Stimulated activated CD8-positive, alpha-beta memory T cell treated with anti-CD3 and anti-CD28 coated beads, Interleukin-12 subunit alpha, Interleukin-12 subunit beta, amount 100 ng/mL, for 4 hours (primary cell): ENCODE measurements around the gene CD177.
"Not testable (repeated sequence)": the region's sequence is repeated elsewhere in the genome, so short reads cannot be mapped to it uniquely, and the experiment has no call there.

Source experiments
- DNase-seq: peaks from one replicate; pipeline ENCODE4 v3.0.0-alpha.2; 2020; ENCODE audit warnings: low read depth

CD177 gene

GRCh38 chr19:43353606-43354304 is at the start of gene CD177:
CD177 (plus strand) TSS chr19:43353686; CDS start chr19:43353715, 29 bp downstream.
- no peak for DNase-seq

GRCh38 chr19:43305642-43306041 is 47.8 kb upstream of the CD177 start:
- DNase-seq = no peak

- DNase-seq = no peak
These were observed 47.4 kb upstream of the CD177 start for GRCh38 chr19:43306097-43306496.

- no peak for DNase-seq
These were observed 45.2 kb upstream of the CD177 start for GRCh38 chr19:43308244-43308815.

- DNase-seq = no peak
These were observed 44.0 kb upstream of the CD177 start for GRCh38 chr19:43309466-43309865.

DNA sequence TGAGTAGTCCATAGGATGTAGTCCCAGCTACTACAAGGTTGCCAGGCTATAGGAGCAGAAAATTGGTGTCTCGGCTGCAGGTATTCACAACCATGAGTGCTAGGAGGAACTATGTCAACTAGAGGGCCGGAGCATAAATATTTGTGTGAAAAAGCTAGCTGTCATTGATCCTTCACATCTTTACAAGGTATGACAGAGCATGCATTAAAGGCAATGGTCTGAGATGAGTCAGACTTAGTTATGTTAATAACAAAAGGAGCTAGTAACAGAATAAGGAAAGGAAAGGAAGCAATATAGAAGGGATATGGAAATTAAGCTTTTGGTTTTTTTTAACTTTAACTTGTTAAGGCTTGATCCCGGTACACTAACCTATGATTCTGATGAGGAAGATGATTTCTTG is 43.3 kb upstream of the CD177 start:
- DNase-seq = no peak

DNA sequence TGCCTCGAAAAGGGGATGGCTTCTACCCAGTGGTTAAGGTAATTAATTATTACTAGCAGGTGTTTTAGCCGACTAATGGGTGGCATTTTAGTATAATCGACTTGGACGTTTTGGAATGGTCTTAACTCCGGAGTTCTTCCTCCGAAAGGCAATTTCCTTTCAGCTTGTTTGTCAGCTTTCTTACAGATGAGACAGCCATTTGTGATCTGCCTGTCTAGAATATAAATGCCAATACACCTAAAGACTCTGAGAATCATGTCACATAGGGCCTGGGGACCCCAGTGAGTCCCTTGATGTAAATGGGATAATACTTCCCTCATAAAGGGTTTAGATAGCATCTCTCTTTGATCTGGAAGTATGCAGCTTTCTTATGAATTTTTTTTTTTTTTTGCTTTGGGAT is 42.2 kb upstream of the CD177 start:
- DNase-seq = no peak

- no peak for DNase-seq
These were observed 41.8 kb upstream of the CD177 start for GRCh38 chr19:43311706-43312105.

DNA sequence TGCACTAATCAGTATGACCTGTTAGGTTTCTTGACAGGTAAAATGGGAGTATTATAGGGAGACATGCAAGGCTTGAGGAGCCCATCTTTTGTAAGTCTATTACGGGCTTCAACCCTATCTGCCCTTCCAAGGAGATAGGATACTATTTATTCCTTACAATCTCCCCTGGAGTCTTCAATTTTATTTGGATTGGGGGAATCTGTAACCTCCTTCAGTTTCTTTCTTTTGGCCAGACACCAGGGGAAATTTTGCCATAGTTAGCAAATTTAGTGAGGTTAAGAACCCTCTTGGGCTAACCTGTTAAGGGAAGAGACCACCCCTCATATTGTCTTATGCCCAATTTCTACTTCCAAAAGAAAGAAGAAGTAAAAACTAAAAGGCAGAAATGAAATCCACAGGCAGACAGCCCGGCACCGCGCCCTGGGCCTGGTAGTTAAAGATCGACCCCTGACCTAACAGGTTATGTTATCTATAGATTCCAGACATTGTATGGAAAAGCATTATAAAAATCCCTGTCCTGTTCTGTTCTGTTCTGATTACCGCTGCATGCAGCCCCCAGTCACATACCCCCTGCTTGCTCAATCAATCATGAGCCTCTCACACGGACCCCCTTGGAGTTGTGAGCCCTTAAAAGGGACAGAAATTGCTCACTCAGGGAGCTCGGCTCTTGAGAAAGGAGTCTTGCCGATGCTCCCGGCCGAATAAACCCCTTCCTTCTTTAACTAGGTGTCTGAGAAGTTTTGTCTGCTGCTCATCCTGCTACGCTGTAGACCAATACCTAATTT is 39.6 kb upstream of the CD177 start:
- DNase-seq = no peak

DNA sequence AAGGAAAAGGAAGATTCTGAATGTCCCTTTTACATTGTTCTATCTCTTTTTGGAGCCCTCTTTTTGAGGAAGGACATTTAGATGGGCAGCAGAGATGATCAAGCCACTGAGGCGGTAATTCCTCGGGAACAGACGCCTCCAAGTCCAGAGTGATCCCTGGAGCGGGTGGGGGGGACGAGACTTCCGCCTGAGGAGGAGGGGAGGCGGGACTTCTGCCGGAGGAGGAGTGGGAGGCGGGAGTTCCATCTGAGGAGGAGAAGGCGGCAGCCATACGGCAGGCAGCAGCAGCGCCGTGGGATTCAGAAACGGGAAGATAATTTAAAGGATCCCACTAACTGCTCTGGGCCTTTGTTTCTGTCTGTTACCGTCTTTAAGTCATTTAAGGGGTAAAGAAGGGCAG is 37.6 kb upstream of the CD177 start:
- no peak for DNase-seq

DNA sequence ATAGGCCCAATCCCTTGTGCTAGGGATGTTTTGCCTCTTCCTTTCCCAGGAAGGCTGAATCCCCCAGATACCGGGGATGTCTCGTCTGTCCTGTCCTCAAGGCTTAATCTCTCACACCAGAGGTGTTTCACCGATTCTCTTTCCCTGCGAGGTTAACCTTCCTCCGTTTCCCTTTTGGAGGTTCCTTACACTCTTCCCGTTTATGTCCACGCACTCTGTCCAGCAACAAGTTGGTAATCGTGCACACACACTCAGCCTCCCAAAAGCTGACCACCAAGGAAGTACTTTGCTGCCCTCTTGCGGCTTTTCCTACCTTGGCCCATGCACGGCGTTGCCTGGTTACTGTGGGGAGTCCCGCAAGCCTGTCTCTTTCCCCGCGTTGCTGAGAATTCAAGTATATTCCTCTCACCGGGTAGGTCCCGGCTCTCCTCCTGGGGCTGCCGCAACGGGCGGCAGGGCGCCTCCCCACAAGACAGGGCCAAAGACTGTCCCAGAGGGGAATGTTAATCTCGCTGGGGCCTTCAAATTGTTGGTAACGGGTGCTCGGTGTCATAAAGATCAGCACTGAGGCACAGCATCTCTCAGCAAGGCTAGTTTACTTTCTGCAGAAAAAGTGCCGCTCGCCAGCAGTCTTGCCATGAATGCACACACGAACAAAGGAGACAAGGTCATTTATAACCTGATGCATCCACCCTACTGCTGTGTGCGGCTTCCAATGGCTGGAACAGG is 36.7 kb upstream of the CD177 start:
- DNase-seq = no peak

- DNase-seq = no peak
These were observed 35.3 kb upstream of the CD177 start for GRCh38 chr19:43318203-43318602.

DNA sequence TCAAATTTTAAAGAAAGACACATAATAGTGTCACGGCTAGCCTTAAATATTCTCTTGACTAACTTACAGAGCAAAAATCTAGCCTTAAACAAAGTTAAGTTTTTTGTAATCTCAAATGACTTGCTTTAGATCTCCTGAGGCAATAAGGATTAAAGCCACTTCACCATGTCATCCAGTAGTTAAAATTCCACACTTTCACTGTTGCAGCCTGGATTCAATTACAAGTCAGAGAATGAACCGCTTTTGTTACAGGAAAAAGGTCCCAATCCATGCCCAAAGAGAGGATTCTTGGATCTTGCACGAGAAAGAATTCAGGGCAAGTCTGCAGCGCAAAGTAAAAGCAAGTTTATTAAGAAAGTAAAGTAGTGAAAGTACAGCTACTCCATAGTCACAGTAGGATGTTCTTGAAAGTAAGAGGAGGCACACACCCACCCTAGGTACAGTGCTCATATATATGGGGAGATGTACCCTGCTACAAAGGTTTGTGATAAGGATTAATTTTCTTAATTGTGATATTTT is 34.6 kb upstream of the CD177 start:
- no peak for DNase-seq

- DNase-seq = no peak
These were observed 32.9 kb upstream of the CD177 start for GRCh38 chr19:43320546-43320945.

DNA sequence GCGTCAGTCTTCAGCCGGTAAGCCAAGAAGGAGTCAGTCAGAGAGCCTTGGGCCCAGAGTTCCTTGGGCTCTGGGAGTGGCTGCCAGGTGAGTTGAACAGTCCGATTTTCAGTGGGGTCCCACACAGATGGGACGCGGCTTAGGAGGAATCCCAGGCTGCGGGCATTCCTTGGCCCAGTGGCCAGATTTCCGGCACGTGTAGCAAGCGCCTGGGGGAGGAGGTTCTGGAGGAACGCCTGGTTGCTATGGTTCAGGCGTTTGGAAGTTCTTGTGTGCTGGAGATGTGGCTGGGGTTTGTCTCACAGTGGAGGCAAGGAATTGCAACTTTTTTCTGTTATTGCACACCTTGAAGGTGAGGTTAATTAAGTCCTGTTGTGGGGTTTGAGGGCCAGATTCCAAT is 26.7 kb upstream of the CD177 start:
- DNase-seq = not testable (repeated sequence)

- DNase-seq = not testable (repeated sequence)
These were observed 24.9 kb upstream of the CD177 start for GRCh38 chr19:43328561-43328960.

DNA sequence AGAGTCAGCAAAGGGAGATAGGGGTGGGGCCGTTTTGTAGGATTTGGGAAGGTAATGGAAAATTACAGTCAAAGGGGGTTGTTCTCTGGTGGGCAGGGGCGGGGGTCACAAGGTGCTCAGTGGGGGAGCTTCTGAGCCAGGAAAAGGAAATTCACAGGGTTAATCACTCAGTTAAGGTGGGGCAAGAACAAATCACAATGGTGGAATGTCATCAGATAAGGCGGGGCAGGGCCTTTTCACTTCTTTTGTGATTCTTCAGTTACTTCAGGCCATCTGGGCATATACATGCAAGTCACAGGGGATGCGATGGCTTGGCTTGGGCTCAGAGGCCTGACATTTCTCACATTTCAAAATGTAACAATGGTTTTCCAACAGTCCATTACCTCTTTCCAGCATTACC is 24.4 kb upstream of the CD177 start:
- DNase-seq = not testable (repeated sequence)

DNA sequence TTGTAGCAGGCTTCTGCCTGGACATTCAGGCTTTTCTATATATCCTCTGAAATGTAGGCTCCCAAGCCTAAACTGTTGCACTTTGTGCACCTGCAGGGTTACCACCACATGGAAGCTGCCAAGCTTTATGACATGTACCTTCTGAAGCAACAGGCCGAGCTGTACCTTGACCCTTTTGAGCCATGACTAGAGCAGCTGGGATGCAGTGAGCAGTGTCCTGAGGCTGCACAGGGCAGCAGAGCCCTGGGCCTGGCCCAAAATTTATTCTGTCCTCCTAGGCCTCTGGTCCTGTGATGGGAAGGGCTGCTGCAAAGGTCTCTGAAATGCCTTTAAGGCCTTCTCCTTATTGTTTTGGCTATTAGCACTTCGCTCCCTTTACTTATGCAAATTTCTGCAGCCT is 23.5 kb upstream of the CD177 start:
- DNase-seq = no peak

- no peak for DNase-seq
These were observed 22.6 kb upstream of the CD177 start for GRCh38 chr19:43330726-43331434.

DNA sequence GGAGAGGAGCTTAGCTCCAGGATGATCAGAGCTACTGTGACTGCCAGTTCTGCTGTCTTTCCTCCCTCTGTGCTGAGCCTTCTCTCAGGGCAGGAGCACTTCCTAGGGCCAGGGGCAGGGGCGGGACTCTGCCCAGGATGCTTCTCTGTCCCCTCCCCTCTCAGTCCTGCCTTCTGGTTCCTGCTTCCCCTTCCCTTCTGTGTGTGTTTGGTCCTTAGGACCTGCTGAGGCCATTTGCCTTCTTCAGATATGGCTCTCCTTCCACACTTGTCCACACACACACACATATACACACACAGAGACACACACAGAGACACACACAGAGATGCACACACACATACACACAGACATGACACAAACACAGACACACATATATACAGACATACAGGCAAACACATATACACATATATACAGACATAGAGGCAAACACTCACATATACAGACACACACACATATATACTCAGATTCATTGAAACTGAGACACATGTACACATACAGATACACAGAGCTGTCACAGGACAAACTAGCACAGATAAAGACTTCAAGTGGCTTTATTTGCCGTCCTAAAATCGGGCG is 22.0 kb upstream of the CD177 start:
- DNase-seq = no peak
